Ovary (tissue), 9 donors: ENCODE measurements around the gene SAG. TPM values are rescaled to one million over a fixed set of nuclear protein-coding genes. Genes with fewer than 3 reads are reported as not detected.

Experiments used
- DNase-seq, 5 donors: peaks; one replicate each; pipeline ENCODE4 v3.0.0-alpha.2; 2019 to 2020
- H3K27ac ChIP-seq, 2 donors: fragments of 200-600 bp; one replicate each; pipeline versions ENCODE4 v1.5.1 to v1.8.0; 2019 to 2022
- H3K27me3 ChIP-seq: fragments of 200-600 bp; one replicate; pipeline ENCODE4 v1.8.0; 2022
- H3K36me3 ChIP-seq: fragments of 200-600 bp; sonication (generic); one replicate; pipeline ENCODE4 v1.5.1; 2019
- H3K4me1 ChIP-seq: one replicate; pipeline ENCODE4 v1.8.1; 2013; ENCODE audit warnings: mild to moderate bottlenecking, moderate library complexity; ENCODE audit not compliant: insufficient read depth
- H3K4me3 ChIP-seq: fragments of 200-600 bp; sonication (generic); one replicate; pipeline ENCODE4 v1.5.1; 2017
- H3K9me3 ChIP-seq, 2 donors: fragments of 200-600 bp in 1 of 2; sonication (generic) in 1 of 2; one replicate each; pipeline versions ENCODE4 v1.5.1 to v1.8.1; 2013 to 2019; ENCODE audit warnings: mild to moderate bottlenecking in 1 of 2, moderate library complexity in 1 of 2
- EP300 ChIP-seq: sonication (generic); formaldehyde crosslinking; IDR thresholded peaks from one replicate; pipeline ENCODE4 v1.6.1; 2017; ENCODE audit warnings: antibody characterized with exemption
- POLR2A ChIP-seq: fragments of 450-650 bp; IDR thresholded peaks from one replicate; pipeline ENCODE4 v1.6.1; 2017; ENCODE audit warnings: antibody characterized with exemption, mild to moderate bottlenecking, moderate library complexity
- WGBS, 3 donors: extraction: QIAGEN DNeasy Blood & Tissue Kit in 1 of 3; methylation state at CpG; one replicate each; pipeline versions ENCODE4 v1.1.5 to v1.1.7; 2013 to 2017; 5-methylcytosine and 5-hydroxymethylcytosine counted together
- intact Hi-C, 4 donors: fragments of 100-400 bp; cut with DNase I; formaldehyde crosslinking; loops; one replicate each; pipeline versions ENCODE4 v1.11.0 to v1.15.1; 2022 to 2023
- polyA plus RNA-seq, 2 donors: library from polyadenylated mRNA; stranded (reverse); fragments of 200-250 nt in 1 of 2; fragments of 350-450 nt in 1 of 2; fragmentation: Illumina TruSeq in 1 of 2; extraction: RNeasy Lipid Tissue Mini Kit (QIAGEN cat#74804) in 1 of 2; gene quantifications; one replicate each; pipeline ENCODE4 v1.2.3, GENCODE V29; 2013 to 2014
- total RNA-seq, 7 donors: library from RNA; depleted of rRNA in 2 of 7; stranded (reverse); fragments of >200 nt in 2 of 7; fragmentation: NEBNext Ultra II Directional in 3 of 7; extraction: Animal tissue kit (Norgen Biotek cat#: 25700) in 3 of 7; gene quantifications; one replicate each; pipeline versions ENCODE4 v1.1.0 to v1.2.4, GENCODE V29; 2016 to 2023
- TF ChIP-seq, protein P1 (sequence below), 3 donors: fragments of 450-650 bp in 2 of 3; fragments of 200-600 bp in 1 of 3; IDR thresholded peaks; one replicate each; pipeline versions ENCODE4 v1.5.1 to v1.8.0; 2016 to 2022; ENCODE audit warnings: antibody characterized with exemption in 3 of 3, mild to moderate bottlenecking in 1 of 3
- donor health status: DM: no; HTN: no; CAD: no; lungs with moderate emphysema.
- donor health status: DM: no; HTN: no; CAD: no.
- donor health status: Bipolar disorder and iron deficiency.
- donor health status: DM: yes; HTN: yes; CAD: no.
- donor health status: DM: no; HTN: no; CAD: no.
- donor health status: DM: yes; HTN: yes; CAD: no.

Gene SAG
- total and polyA plus RNA-seq, 9 donors: not detected

- Histone ChIP-seq H3K36me3 (no peaks in the 10 kb centered on the region), H3K9me3 (no peaks in the 10 kb centered on the region), H3K27me3 (no peaks in the 10 kb centered on the region), H3K4me3 (no peak overlapping the region), H3K27ac (no peak overlapping the region), H3K4me1 (peaks cover 12% of the 10 kb centered on the region)
- no peak for DNase-seq
- WGBS, 3 donors: 95 to 96% (median 95%) methylated on average over 10 of the region's 10 CpGs
- TF ChIP-seq, protein P1, sequence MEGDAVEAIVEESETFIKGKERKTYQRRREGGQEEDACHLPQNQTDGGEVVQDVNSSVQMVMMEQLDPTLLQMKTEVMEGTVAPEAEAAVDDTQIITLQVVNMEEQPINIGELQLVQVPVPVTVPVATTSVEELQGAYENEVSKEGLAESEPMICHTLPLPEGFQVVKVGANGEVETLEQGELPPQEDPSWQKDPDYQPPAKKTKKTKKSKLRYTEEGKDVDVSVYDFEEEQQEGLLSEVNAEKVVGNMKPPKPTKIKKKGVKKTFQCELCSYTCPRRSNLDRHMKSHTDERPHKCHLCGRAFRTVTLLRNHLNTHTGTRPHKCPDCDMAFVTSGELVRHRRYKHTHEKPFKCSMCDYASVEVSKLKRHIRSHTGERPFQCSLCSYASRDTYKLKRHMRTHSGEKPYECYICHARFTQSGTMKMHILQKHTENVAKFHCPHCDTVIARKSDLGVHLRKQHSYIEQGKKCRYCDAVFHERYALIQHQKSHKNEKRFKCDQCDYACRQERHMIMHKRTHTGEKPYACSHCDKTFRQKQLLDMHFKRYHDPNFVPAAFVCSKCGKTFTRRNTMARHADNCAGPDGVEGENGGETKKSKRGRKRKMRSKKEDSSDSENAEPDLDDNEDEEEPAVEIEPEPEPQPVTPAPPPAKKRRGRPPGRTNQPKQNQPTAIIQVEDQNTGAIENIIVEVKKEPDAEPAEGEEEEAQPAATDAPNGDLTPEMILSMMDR (IDR thresholded peaks at IDR 0.05): no peak
- no peak for TF ChIP-seq POLR2A
- no peak for TF ChIP-seq EP300
- intact Hi-C loops: loop anchor here in 3 of 4 donors (2.0 to 10.0 kb wide), 3 partner anchors 29 to 89 kb away; no protein-coding TSS in a partner anchor
These were observed 48.3 kb downstream of the SAG start for GRCh38 chr2:233355916-233356315.

GRCh38 chr2:233356546-233357308 is 49.1 kb downstream of the SAG start:
- WGBS, 3 donors: 57 to 65% (median 64%) methylated on average over 4 of the region's 4 CpGs
- no peak for TF ChIP-seq EP300
- no peaks in the 10 kb centered on the region for H3K9me3 ChIP-seq
- intact Hi-C loops: loop anchor here in 2 of 4 donors (10.0 kb wide), 1 partner anchor 88 kb away; no protein-coding TSS in a partner anchor
- no peak overlapping the region for H3K4me3 ChIP-seq
- H3K27me3 ChIP-seq: no peaks in the 10 kb centered on the region
- no peak for DNase-seq
- peaks cover 12% of the 10 kb centered on the region for H3K4me1 ChIP-seq
- H3K36me3 ChIP-seq: no peaks in the 10 kb centered on the region
- H3K27ac ChIP-seq: no peak overlapping the region

GRCh38 chr2:233358335-233358734 is 50.7 kb downstream of the SAG start:
- Histone ChIP-seq H3K27me3 (no peaks in the 10 kb centered on the region), H3K4me3 (no peak overlapping the region), H3K9me3 (no peaks in the 10 kb centered on the region), H3K36me3 (no peaks in the 10 kb centered on the region), H3K27ac (no peak overlapping the region), H3K4me1 (peaks cover 12% of the 10 kb centered on the region)
- TF ChIP-seq, protein P1 (IDR thresholded peaks at IDR 0.05): no peak
- TF ChIP-seq POLR2A (no peak), EP300 (no peak)
- intact Hi-C loops: loop anchor here in 3 of 4 donors (2.0 to 10.0 kb wide), 2 partner anchors 82 to 86 kb away; no protein-coding TSS in a partner anchor
- DNase-seq: no peak
- 84 to 91% (median 89%) methylated on average over 4 of the region's 4 CpGs for WGBS, 3 donors

GRCh38 chr2:233358947-233359346 is 51.3 kb downstream of the SAG start:
- intact Hi-C loops: loop anchor here in 3 of 4 donors (2.0 to 10.0 kb wide), 2 partner anchors 82 to 86 kb away; no protein-coding TSS in a partner anchor
- Histone ChIP-seq H3K4me1 (peaks cover 9% of the 10 kb centered on the region), H3K36me3 (no peaks in the 10 kb centered on the region), H3K9me3 (no peaks in the 10 kb centered on the region), H3K27ac (no peak overlapping the region), H3K4me3 (no peak overlapping the region), H3K27me3 (no peaks in the 10 kb centered on the region)
- no peak for DNase-seq
- TF ChIP-seq, protein P1 (IDR thresholded peaks at IDR 0.05): no peak
- TF ChIP-seq EP300: no peak
- TF ChIP-seq POLR2A: no peak
- 91 to 96% (median 95%) methylated on average over 6 of the region's 6 CpGs for WGBS, 3 donors

DNA sequence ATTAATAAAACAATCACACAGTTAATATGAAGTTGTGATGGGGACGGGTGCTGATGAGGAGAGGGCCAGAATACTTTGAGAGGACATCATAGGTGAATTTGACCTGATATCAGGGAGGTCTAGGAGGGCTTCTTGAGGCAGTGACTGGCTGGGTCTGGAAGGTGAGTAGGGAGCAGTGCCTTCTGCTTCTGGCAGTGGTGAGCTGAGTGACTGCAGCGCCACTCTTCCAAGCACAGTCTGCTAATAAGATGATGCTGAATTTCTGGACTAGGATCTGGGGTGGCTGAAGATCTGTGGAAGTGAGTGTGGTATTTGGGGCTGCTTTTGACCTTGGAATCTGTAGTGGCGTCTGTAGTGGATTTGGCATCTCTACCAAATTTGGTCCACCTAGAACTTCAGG is 52.2 kb downstream of the SAG start:
- Histone ChIP-seq H3K36me3 (no peaks in the 10 kb centered on the region), H3K9me3 (no peaks in the 10 kb centered on the region), H3K27me3 (no peaks in the 10 kb centered on the region), H3K4me1 (peaks cover 9% of the 10 kb centered on the region), H3K27ac (no peak overlapping the region), H3K4me3 (no peak overlapping the region)
- TF ChIP-seq EP300 (no peak), POLR2A (no peak)
- TF ChIP-seq, protein P1 (IDR thresholded peaks at IDR 0.05): no peak
- DNase-seq: no peak
- intact Hi-C loops: loop anchor here in 3 of 4 donors (2.0 to 10.0 kb wide), 2 partner anchors 81 to 85 kb away; no protein-coding TSS in a partner anchor
- 90 to 97% (median 96%) methylated on average over 3 of the region's 3 CpGs for WGBS, 3 donors
